Measurements from ENCODE around the gene USP6NL. TPM values are rescaled to one million over a fixed set of nuclear protein-coding genes. Genes with fewer than 3 reads are reported as not detected.
A peak's percentile ranks its signal among the peaks of the same experiment; 100 is the strongest.

Gene USP6NL
- total RNA-seq, 4 donors from 2014 or later: 19.6 to 29.4 (median 25.2) TPM

DNA sequence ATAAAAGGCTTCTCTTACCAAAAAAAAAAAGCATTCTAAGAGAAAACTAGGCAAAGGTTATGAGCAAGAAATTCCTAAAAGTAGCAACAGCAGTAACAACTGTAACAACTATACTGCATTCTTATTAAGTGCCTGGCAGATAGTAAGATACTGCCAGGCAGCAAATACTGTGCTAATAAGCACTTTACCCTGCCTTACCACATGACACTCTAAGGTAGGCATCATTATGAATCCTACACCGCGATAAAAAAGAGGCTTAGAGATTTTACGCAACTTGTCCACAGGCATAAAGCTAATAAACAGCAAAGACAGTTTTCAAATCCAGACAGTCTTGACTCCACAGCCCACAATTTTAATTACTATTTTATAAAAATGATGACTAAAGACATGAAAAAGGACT, 83.2 kb downstream of the USP6NL start:
- no peak for DNase-seq (ENCODE audit: low spot score in 2 of 2)
- intact Hi-C loops (cut with DNase I; ENCODE audit: low total_unique reads): no loop called here
- WGBS, 2 donors: 67 to 87% methylated on average over 3 of the region's 3 CpGs
- no peak overlapping the region for H3K4me3 ChIP-seq (ENCODE audit: low read depth, poor library complexity, severe bottlenecking)
- TF ChIP-seq, protein P1, sequence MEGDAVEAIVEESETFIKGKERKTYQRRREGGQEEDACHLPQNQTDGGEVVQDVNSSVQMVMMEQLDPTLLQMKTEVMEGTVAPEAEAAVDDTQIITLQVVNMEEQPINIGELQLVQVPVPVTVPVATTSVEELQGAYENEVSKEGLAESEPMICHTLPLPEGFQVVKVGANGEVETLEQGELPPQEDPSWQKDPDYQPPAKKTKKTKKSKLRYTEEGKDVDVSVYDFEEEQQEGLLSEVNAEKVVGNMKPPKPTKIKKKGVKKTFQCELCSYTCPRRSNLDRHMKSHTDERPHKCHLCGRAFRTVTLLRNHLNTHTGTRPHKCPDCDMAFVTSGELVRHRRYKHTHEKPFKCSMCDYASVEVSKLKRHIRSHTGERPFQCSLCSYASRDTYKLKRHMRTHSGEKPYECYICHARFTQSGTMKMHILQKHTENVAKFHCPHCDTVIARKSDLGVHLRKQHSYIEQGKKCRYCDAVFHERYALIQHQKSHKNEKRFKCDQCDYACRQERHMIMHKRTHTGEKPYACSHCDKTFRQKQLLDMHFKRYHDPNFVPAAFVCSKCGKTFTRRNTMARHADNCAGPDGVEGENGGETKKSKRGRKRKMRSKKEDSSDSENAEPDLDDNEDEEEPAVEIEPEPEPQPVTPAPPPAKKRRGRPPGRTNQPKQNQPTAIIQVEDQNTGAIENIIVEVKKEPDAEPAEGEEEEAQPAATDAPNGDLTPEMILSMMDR (IDR thresholded peaks at IDR 0.05): no peak
- no peak for TF ChIP-seq POLR2A (IDR thresholded peaks at IDR 0.05)

DNA sequence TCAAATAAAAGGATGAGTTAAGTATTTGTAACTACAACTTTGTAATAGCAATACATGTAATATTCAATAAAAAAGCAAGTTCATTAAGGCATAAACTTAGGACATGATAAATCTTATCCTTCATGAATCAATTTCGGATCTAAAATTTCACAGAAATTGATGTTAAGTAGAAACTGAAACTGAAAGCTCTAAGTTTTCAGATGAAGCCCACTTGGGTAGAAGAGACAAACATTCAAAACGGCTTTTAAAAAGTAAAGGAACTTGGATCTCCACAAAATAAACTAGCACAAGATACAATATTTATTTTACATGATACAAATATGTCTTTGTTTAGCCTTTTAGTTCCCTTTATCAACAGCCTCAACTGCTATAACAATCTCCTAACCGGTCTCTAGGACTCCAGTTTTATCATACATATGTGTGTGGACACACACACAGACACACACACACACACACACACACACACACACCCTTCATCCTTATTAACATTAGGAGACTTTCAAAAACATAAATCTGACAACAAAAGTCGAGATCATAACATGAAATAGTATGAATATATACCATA, 83.7 kb downstream of the USP6NL start:
- no peak for TF ChIP-seq POLR2A (IDR thresholded peaks at IDR 0.05)
- TF ChIP-seq, protein P1 (IDR thresholded peaks at IDR 0.05): no peak
- 52 to 59% methylated on average over 4 of the region's 4 CpGs for WGBS, 2 donors
- intact Hi-C loops (cut with DNase I; ENCODE audit: low total_unique reads): no loop called here
- H3K4me3 ChIP-seq (ENCODE audit: low read depth, poor library complexity, severe bottlenecking): no peak overlapping the region
- no peak for DNase-seq (ENCODE audit: low spot score in 2 of 2)

DNA sequence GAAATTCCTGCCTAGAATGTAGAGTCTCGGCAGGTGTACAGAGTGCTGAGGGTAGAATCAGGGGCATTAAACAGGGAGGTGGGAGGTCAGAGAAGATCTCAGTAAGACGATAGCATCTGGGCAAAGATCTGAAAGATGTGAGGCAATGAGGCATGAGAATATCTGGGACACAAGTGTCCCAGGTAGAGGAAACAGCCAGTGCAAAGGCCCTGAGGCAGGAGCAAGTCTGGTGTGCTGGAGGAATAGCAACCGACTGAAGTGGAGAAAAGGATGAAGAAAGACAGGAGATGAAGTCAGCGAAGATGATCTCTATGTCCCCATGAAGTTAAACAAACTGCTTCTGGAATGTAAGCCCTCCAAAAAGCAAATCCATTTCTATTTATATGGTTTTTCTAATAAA, 84.4 kb downstream of the USP6NL start:
- TF ChIP-seq POLR2A (IDR thresholded peaks at IDR 0.05): no peak
- TF ChIP-seq, protein P1 (IDR thresholded peaks at IDR 0.05): no peak
- DNase-seq (ENCODE audit: low spot score in 2 of 2): no peak
- intact Hi-C loops (cut with DNase I; ENCODE audit: low total_unique reads): no loop called here
- WGBS, 2 donors: 94 to 96% methylated on average over 4 of the region's 4 CpGs
- no peak overlapping the region for H3K4me3 ChIP-seq (ENCODE audit: low read depth, poor library complexity, severe bottlenecking)

DNA sequence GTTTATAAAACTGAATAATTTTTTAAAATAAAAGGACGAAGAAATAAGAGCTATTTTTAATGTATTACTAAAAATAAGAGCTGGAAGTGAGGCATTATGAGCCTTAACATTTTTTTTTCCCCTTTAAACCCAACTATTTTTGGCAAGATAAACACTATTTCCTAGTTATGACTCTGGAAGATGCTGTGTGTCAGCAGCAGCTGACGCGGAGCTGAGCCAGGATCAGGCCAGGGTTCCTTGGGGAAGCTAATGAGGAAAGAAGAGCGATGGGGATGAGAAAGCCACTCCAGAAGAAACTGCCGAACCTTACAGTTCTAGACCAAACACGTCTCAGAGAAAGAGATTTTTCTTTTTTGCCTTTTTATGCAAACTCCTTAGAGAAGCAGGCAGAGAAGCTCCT, 85.9 kb downstream of the USP6NL start:
- TF ChIP-seq, protein P1 (IDR thresholded peaks at IDR 0.05): no peak
- no peak for TF ChIP-seq POLR2A (IDR thresholded peaks at IDR 0.05)
- 71% methylated on average over 6 of the region's 6 CpGs for whole genome bisulfite sequencing, 2 donors
- peak in 1 of 2 donors; percentile 38 for DNase-seq (ENCODE audit: low spot score in 2 of 2)
- no peak overlapping the region for H3K4me3 ChIP-seq (ENCODE audit: low read depth, poor library complexity, severe bottlenecking)
- intact Hi-C loops (cut with DNase I; ENCODE audit: low total_unique reads): no loop called here

DNA sequence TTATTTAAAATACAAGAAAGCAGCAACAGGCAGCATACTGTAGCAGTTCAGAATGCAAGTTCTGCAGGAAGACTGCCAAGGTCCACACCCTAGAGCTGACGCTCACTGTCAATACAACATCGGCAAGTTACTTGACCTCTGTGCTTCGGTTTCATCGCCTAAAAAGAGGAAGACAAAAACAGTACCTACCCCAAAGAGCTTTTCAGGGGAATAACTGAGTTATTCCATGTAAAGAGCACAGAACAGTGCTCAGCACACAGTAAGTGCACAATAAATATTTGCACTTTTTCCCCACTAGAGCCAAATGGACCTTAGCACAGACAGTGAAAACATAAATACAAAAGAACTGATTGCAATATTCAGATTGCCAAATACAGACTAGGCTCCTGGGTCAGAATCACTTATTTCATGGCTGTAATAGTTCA, 88.6 kb downstream of the USP6NL start:
- no peak overlapping the region for H3K4me3 ChIP-seq (ENCODE audit: low read depth, poor library complexity, severe bottlenecking)
- intact Hi-C loops (cut with DNase I; ENCODE audit: low total_unique reads): no loop called here
- WGBS, 2 donors: 29 to 33% methylated on average over 4 of the region's 4 CpGs
- DNase-seq (ENCODE audit: low spot score in 2 of 2): peak in 1 of 2 donors; percentile 70
- TF ChIP-seq, protein P1 (IDR thresholded peaks at IDR 0.05): no peak
- no peak for TF ChIP-seq POLR2A (IDR thresholded peaks at IDR 0.05)

DNA sequence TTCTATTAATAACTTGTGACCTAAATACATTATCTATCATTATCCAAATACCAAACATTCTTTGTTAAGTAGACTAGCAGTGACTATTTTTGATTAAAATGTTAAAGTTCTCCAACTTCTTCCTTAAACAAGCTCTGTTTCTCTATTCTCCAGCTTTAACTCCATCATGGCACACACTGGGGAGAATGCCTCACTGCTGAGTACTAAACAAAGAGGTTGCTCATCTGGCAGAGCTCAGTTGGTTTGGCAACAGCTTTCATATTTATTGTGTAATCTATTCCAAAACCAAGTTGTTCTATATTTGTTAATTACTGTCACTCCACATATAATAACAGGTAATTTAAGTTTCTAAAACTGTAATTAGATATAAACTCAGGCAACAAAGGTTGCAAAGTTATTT, 89.6 kb downstream of the USP6NL start:
- no peak for DNase-seq (ENCODE audit: low spot score in 2 of 2)
- no peak overlapping the region for H3K4me3 ChIP-seq (ENCODE audit: low read depth, poor library complexity, severe bottlenecking)
- no peak for TF ChIP-seq POLR2A (IDR thresholded peaks at IDR 0.05)
- TF ChIP-seq, protein P1 (IDR thresholded peaks at IDR 0.05): no peak
- intact Hi-C loops (cut with DNase I; ENCODE audit: low total_unique reads): no loop called here

Measured in lower leg skin (tissue), 4 donors.